Left ventricle myocardium superior (tissue), 1 donor: ENCODE results near the gene ACTN4. TPM values are rescaled to one million over a fixed set of nuclear protein-coding genes. Genes with fewer than 3 reads are reported as not detected.
"Not testable (repeated sequence)": the region's sequence is repeated elsewhere in the genome, so short reads cannot be mapped to it uniquely, and the experiment has no call there.

ENCODE experiments used
- ATAC-seq: fragments of 200-7000 bp; cut with Tn5 transposase; one replicate; pipeline ENCODE4 v1.9.1; 2020; ENCODE audit warnings: mild to moderate bottlenecking, moderate library complexity
- DNase-seq: peaks from one replicate; pipeline ENCODE4 v3.0.0-alpha.2; 2020
- intact Hi-C: fragments of 100-400 bp; cut with micrococcal nuclease; formaldehyde crosslinking; loops from one replicate; pipeline ENCODE4 v1.11.0; 2022
- long read RNA-seq: library from polyadenylated mRNA; unstranded; transcript quantifications from one replicate; pipeline ENCODE4 v2.0.0, GENCODE V29; 2021
- total RNA-seq: library from RNA; stranded (reverse); fragmentation: NEBNext Ultra II Directional; extraction: Animal tissue kit (Norgen Biotek cat#: 25700); gene quantifications from one replicate; pipeline ENCODE4 v1.2.1, GENCODE V29; 2021
- donor health status: DM: no; HTN: yes; CAD: no; lungs with severe emphysema.

ACTN4 gene
- 131 TPM for total RNA-seq
- long read RNA-seq, full-length matches to known transcripts, result 2 of 19 reads
- long read RNA-seq, partial matches to known transcripts, result 0 of 19 reads
- long read RNA-seq, other reads (novel, unspliced or antisense), result 17 of 19 reads

DNA sequence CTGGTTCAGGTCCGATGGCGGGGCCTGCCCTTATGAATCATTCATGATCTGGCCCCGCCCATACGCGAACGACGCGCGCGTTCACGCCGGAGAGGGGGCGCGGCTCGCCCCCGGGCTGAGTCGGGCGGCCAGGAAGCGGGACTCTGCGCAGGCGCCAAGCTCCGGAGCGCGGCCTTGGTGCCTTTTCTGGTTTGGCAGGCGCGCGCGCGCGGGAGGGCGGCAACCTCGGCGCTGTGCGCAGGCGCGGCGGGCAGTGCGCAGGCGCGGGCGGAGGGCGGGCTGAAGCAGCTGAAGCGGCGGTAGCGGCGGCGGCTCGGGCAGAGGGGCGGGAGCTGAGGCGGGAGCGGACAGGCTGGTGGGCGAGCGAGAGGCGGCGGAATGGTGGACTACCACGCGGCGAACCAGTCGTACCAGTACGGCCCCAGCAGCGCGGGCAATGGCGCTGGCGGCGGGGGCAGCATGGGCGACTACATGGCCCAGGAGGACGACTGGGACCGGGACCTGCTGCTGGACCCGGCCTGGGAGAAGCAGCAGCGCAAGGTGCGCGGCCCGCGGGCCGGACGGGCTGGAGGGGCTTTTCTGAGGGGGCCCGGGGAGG is at the start of gene ACTN4:
Gene ACTN4, plus strand, starts transcription at position 282 of the 598 bp plus-strand sequence. Its CDS starts 97 bp downstream, at position 379.
- DNase-seq, result peak; percentile 100
- ATAC-seq, result peak; percentile 88
- intact Hi-C loops, result no loop called here

DNA sequence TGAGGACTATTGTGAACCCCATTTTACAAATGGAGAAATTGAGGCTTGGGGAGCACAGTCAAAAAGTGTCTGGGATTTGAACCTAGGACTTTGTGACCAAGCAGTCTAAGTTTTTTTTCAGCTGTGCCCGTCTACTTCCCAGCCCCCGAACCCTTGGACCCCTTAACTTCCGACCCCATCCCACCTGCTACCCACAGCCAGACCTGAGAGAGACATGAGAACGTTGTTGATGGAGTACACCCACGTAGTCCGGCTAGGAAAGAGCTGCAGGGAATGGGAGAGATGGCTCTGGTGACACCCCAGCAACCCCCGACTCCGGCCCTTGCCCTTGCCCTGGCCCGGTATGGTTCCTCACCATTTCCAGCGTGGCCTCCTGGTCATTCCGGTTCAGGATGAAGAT is 47.7 kb upstream of the ACTN4 start:
- intact Hi-C loops, result no loop called here
- no peak for DNase-seq
- ATAC-seq, result no peak

DNA sequence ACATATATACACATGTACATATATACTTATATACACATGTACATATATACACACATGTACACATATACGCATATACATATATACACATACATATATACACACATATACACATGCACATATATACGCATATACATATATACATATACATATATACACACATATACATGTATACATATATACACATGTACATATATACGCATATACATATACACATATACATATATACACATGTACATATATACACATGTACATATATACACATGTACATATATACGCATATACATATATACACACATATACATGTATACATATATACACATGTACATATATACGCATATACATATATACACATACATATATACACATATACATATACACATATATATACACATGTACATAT is 44.6 kb upstream of the ACTN4 start:
- ATAC-seq, intact Hi-C loops, DNase-seq: not testable (repeated sequence)

DNA sequence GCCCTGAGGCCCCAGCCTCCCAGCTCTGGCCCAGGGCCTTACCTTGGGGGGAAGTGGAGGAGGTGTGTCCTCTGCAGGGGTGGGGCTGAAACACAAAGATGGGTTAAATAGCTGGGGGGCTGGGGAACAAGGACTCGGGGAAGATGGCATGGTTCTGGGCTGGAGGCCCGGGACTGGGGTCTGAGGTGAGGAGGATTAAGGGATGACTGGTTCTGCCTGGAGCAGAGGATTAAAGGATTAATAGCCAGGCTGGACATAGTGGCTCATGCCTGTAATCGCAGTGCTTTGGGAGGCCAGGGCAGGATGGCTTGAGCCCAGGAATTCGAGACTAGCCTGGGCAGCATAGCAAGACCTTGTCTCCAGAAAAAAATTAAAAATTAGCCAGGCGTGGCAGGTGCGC is 41.3 kb upstream of the ACTN4 start:
- intact Hi-C loops, result no loop called here
- ATAC-seq (no peak), DNase-seq (no peak)

DNA sequence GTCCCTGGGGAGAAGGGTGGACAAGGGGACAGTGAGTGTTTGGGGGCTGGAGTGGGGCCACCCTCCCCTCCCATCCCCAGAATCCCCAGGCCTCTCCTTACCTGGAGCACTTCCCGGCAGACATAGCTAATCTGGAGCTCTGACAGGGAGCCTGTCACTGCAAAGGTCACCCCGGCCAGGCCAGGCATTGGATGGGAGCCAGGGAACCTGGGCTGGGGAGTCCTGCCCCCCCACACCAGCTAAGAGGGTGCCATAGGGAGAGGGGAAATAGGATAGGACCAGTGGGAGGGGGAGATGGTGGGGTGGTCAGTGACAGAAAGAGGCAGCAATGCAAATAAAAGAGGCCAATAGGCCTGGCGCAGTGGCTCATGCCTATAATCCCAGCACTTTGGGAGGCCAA is 33.2 kb upstream of the ACTN4 start:
- no peak for DNase-seq
- intact Hi-C loops, result no loop called here
- no peak for ATAC-seq

DNA sequence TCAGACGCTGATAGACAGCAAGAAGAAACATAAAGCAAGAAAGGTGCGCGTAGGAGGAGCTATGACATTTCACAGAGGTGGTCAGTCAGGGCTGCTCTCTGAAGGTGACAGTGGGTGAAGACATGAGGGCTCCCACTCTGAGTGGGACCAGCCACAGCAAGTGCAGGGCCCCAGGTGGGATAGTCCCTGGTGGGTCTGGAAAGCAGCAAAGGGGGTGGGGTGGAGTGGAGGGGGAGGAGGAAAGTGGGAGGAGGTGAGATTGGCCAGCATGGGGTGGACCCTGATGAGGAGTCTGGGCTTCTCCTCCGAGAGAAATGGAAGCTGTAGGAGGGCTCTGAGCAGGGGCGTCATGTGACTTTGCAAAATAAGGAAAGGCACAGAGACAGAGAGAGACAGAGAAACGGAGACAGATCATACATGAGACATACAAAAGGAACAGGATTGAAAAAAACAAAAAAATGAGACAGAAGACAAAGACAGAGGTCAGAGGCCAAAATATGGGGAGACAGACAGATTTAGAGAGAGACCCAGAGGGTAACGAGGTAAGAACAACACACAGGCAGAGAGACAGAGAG is 32.4 kb upstream of the ACTN4 start:
- intact Hi-C loops, result no loop called here
- DNase-seq (no peak), ATAC-seq (no peak)

DNA sequence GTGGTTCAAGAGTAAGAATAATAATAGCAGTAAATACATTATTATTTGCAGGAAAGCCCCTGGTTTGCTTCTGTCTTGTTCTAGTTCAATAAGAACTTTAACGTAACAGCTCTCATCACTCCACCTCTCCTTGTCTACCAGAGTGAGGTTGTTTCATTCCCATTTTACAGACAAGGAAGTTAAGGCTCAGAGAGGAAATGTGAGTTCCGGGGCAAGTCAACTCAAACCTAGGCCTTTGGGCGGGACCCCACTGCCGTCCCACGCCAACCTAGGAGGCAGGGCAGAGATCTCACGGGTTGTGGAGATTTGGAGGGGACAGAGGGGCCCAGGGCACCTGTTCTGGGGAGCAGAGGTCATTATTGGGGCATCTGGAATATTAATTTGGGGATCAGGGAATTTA is 31.2 kb upstream of the ACTN4 start:
- intact Hi-C loops, result no loop called here
- no peak for DNase-seq
- ATAC-seq, result no peak

DNA sequence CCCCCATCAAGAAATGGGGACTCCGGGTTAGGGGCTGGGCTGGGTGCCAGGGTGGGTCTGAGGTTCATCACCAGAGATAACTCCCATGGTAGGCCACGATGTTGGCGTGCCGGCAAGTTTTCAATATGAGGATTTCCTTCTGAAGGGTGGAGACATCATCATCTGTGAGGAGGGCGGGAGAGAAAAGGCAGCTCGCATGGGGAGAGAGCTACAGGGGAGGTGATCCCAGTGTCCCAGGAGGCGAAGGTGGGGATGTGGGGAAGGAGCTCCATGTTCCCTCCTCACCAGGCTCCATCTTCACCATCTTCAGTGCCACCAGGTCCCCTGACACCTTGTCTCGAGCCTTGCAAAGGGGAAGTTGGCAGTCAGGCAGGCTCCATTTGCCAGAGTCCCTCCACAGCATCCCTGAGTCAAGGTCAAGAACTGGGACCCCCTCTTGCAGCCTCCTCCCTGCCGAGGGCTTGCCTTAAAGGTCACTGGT is 30.1 kb upstream of the ACTN4 start:
- intact Hi-C loops, result no loop called here
- DNase-seq (no peak), ATAC-seq (no peak)

DNA sequence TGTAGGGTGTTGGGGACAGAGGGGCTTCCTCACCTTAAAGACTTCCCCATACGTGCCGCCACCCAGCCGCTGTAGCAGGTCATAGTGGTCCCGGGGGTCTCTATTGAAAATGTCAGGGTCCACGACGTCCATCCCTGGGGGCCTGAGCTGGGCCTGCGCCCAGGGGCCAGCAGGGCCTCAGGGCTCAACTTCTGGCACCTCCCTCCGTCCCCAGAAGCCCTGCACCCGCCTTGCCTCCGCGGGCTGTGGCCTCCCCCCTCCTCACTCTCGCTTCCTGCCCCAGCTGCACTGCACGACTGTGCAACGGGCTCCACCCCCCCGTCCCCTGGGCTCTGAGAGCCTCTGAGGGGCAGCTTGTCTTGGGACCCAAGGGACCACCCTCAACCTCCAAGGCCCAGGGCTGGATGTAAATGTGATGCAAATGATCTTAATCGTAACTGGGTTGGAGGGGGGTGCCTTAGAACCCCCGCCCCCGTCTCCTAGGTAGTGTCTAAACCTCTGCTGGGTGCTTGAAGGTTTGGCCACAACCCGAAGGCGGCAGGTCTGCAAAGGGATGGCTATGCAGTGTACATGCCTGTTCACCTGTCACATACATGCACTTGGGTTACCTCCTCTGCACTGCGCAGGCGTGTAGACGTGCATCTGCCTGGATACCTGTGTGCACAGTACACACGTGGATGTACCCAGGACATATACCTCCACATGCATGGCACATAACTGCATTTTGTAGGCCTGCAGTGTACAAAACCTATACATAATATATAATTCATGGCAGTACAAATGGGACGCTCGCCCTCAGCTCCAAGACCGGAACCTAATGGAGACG is 29.5 kb upstream of the ACTN4 start, which contains the start of gene MAP4K1:
Gene MAP4K1, minus strand, starts transcription at position 190 of the 826 bp plus-strand sequence. Its CDS starts 58 bp downstream, at position 132.
- intact Hi-C loops, result no loop called here
- DNase-seq (peak; percentile 68), ATAC-seq (peak; percentile 19)

DNA sequence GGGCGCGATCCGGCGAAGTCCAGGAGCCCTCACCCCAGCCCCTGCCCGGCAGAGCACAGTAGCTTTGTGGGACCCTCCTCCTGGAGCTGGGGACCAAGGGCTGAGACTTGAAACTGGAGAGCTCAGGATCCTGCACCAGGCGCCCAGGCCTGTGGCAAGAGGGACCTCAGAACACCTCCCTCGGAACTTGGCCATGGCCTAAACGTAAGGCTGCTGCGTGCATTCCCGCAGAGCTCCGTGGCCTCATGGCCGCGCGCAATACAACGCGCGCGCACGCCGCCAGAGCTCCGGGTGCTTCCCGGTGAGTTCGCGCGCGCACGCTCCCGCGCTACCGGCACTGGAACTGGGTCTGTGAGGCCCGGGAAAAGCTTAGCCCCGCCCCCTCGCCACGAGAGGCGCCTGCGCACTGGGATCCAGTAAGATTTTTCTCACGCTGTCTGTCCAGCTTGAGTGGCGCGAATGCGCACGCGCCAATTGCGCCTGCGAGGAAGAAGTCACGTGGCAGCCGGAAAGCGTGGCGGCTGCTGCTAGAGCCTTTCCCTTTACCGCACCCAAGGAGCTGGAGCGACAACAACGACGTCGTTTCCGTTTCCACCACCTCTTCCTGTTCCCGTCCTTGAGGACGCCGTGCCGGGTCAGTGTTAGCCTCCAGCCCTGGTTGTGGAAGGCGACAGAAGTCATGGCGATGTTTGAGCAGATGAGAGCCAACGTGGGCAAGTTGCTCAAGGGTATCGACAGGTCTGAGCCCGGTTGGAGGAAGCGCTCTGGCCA is 28.7 kb upstream of the ACTN4 start, which contains the start of gene EIF3K:
Gene EIF3K, plus strand, starts transcription at position 599 of the 771 bp plus-strand sequence. Its CDS starts 81 bp downstream, at position 680.
- DNase-seq (peak; percentile 100), ATAC-seq (peak; percentile 96)
- intact Hi-C loops, result no loop called here

DNA sequence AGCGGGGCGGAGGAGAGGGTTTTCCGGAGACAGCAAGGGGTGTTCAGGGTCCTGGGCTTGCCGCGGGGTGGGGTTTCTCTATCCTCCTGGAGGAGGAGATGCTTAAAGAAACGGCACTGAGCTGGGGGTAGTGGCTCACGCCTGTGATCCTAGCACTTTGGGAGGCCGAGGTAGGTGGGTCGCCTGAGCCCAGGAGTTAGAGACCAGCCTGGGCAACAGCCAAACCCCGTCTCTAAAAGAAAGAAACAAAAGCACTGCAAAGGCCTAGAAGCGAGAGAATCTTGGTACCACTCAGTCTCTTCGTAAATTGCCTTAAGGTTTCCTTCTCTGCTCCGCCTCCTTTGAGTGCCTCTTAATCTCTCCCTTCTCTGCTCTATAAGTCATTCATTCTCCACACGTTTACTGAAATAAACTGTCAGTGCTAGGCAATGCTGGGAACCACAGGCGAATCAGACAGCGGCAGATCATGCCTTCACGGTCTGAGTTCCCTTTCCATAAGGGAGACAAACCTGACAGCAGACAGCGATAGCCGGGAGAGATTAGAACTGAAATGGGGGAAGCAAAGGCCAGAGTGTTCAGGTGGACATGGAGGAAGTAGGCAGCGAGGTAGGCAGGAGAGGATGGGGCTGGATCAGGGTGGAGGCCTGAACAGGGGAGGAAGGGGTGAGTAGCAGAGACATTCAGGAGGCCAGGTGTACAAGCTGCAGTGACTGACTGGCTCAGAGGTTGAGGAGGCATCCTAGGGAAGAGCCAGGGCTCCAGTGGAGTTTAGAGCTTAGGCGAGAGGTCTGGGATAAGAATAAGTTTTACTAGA is 27.9 kb upstream of the ACTN4 start:
- intact Hi-C loops, result no loop called here
- ATAC-seq (no peak), DNase-seq (no peak)

DNA sequence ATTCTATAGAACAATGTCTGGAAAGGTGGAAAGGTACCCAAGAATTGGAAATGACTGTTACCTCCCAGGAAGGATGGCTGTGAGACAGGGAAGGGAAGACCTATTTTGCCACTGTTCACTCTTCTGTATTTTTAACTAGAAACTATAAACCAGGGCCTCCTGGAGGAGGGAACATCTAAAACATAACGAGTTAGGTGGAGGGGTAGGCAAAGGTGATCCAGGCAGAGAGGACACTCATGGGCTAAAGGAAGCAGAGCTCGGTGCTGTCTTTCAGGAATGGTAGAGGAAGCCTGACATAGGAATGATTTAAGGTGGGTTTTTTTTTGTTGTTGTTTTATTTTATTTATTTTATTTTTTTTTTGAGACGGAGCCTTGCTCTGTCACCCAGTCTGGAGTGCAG is 22.6 kb upstream of the ACTN4 start:
- DNase-seq (no peak), ATAC-seq (no peak)
- intact Hi-C loops, result no loop called here

DNA sequence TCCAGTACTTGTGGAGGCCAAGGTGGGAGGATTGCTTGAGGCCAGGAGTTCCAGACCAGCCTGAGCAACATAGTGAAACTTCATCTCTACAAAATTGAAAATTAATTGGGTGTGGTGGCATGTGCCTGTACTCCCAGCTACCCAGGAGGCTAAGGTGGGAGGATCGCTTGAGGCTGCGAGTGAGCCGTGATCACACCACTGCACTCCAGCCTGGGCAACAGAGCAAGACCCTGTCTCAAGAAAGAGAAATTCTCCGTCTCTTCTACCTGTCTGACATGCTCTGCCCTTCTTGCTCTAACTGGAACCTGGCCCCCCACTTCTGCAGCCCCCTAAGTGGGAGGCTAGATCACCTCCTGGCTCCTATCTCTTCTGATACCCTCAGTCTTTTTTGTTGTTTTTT is 21.0 kb upstream of the ACTN4 start:
- intact Hi-C loops, result no loop called here
- DNase-seq (no peak), ATAC-seq (no peak)

DNA sequence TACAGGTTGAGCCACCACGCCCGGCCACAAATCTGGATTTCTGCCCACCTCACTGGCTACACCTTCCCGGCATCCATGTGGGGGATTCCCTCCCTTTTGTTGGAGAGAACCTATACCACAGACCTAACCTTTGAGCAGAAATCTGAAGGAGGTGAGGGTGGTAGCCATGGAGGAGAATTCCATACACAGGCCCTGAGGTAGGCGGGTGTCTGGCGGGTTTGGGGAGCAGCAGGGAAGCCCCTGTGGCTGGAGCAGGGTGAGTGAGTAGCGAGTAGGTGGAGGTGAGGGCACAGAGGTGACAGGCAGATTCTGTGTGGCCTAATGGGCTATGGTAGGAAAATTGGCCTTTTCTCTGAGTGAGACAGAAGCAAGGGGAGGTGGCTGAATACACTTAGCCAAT is 17.9 kb upstream of the ACTN4 start:
- intact Hi-C loops, result no loop called here
- no peak for ATAC-seq
- DNase-seq, result no peak

DNA sequence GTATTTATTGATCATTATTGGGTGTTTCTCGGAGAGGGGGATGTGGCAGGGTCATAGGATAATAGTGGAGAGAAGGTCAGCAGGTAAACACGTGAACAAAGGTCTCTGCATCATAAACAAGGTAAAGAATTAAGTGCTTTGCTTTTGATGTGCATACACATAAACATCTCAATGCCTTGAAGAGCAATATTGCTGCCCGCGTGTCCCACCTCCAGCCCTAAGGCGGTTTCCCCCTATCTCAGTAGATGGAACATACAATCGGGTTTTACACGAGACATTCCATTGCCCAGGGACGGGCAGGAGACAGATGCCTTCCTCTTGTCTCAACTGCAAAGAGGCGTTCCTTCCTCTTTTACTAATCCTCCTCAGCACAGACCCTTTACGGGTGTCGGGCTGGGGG is 16.1 kb upstream of the ACTN4 start:
- DNase-seq, ATAC-seq, intact Hi-C loops: not testable (repeated sequence)

DNA sequence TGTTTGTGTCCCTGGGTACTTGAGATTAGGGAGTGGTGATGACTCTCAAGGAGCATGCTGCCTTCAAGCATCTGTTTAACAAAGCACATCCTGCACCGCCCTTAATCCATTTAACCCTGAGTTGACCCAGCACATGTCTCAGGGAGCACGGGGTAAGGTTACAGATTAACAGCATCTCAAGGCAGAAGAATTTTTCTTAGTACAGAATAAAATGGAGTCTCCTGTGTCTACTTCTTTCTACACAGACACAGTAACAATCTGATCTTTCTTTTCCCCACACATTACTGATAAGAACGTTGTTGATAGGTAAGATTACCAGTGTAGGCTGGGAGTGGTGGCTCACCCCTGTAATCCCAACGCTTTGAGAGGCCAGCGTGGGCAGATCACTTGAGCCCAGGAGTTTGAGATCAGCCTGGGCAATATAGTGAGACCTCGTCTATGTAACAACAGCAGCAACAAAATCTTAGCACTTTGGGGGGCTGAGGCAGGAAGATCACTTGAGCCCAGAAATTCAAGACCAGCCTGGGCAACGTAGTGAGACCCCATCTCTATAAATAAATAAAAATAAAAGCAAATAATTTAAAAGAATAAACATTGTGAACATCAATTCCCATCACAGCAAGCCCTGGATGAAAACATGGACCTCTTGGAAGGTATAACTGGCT is 15.5 kb upstream of the ACTN4 start:
- intact Hi-C loops, DNase-seq, ATAC-seq: not testable (repeated sequence)

DNA sequence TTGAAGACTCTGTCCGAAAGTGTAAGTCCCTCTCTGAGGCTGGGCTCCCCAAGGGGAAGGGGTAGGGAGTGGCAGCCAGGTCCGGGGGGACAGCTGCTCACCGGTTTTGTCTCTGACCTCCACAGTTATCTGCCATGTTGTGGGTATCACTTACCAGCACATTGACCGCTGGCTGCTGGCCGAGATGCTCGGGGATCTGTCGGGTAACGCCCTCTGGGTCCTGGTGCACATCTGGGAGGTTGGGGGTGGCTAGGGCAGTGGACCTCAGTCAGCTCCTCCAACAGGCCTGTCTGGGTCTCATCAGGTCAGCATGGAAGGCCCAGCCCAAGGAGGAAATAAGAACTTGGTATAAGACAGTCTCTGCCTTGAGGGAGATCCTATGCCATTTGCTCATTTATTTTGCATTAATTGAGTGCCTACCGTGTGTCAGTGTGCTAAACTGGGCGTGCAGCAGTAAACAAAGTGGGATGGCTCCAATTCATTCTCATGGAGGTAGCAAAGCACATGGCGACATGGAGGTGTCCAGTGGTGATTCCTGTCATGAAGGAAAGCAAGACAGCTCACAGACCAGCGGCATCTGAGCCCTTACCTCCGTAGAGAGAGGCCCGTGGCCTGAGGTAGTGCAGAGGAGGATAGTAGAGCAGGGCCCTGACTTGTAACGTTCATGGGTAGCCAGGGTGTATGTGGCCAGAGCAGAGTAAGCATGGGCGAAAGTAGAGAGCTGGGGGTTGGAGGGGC is 14.8 kb upstream of the ACTN4 start:
- intact Hi-C loops, result no loop called here
- ATAC-seq (no peak), DNase-seq (no peak)
